OCI-LY1 (cell line): ENCODE results near the gene ATCAY.
"Not testable (repeated sequence)": the region's sequence is repeated elsewhere in the genome, so short reads cannot be mapped to it uniquely, and the experiment has no call there.

Experiments
- H2AFZ ChIP-seq: fragments of 200-600 bp; sonication (generic), shearing (Covaris generic); 2 replicates; pipeline ENCODE4 v1.6.0; 2014; ENCODE audit warnings: antibody characterized with exemption, mild to moderate bottlenecking, low read length
- H3F3A ChIP-seq: fragments of 200-600 bp; sonication (generic), shearing (Covaris generic); 2 replicates; pipeline ENCODE4 v1.6.0; 2014; ENCODE audit warnings: mild to moderate bottlenecking, antibody characterized with exemption, low read length, moderate library complexity; ENCODE audit not compliant: insufficient read depth
- H3K27ac ChIP-seq: fragments of 200-600 bp; sonication (generic); 2 replicates; pipeline ENCODE4 v1.5.1; 2014; ENCODE audit warnings: low read length, mixed run types, mild to moderate bottlenecking, low read depth; ENCODE audit not compliant: poor library complexity, severe bottlenecking
- H3K27me3 ChIP-seq: fragments of 200-600 bp; sonication (generic); 2 replicates; pipeline ENCODE4 v1.6.0; 2014; ENCODE audit warnings: antibody characterized with exemption, mild to moderate bottlenecking, low read length, moderate library complexity; ENCODE audit not compliant: insufficient read depth
- H3K36me3 ChIP-seq: fragments of 200-600 bp; sonication (generic); 2 replicates; pipeline ENCODE4 v1.6.1; 2014; ENCODE audit warnings: mild to moderate bottlenecking, antibody characterized with exemption, low read length, moderate library complexity, mixed read lengths; ENCODE audit not compliant: insufficient read depth
- H3K4me1 ChIP-seq: fragments of 200-600 bp; sonication (generic); 2 replicates; pipeline ENCODE4 v1.5.1; 2014; ENCODE audit warnings: mild to moderate bottlenecking, low read length, moderate library complexity; ENCODE audit not compliant: insufficient read depth, severe bottlenecking
- H3K4me2 ChIP-seq: fragments of 200-600 bp; sonication (generic), shearing (Covaris generic); 2 replicates; pipeline ENCODE4 v1.6.1; 2014; ENCODE audit warnings: low read length
- H3K4me3 ChIP-seq: fragments of 200-600 bp; sonication (generic); 2 replicates; pipeline ENCODE4 v1.5.1; 2014; ENCODE audit warnings: low read length, low read depth, mild to moderate bottlenecking, mixed read lengths; ENCODE audit not compliant: poor library complexity, severe bottlenecking
- H3K79me2 ChIP-seq: fragments of 200-600 bp; shearing (Covaris generic); 2 replicates; pipeline ENCODE4 v1.6.1; 2016; ENCODE audit warnings: mixed run types, low read length, mixed read lengths; ENCODE audit not compliant: insufficient read depth
- H3K9ac ChIP-seq: fragments of 200-600 bp; sonication (generic), shearing (Covaris generic); 2 replicates; pipeline ENCODE4 v1.6.1; 2014; ENCODE audit warnings: mild to moderate bottlenecking, low read length, mixed read lengths
- H3K9me2 ChIP-seq: fragments of 200-600 bp; sonication (generic), shearing (Covaris generic); 2 replicates; pipeline ENCODE4 v1.6.1; 2014; ENCODE audit warnings: low read depth, mild to moderate bottlenecking, low read length, mixed read lengths
- H3K9me3 ChIP-seq: fragments of 200-600 bp; shearing (Covaris generic); 2 replicates; pipeline ENCODE4 v1.6.1; 2014; ENCODE audit warnings: low read length, mixed read lengths
- H4K20me1 ChIP-seq: fragments of 200-600 bp; sonication (generic), shearing (Covaris generic); 2 replicates; pipeline ENCODE4 v1.6.0; 2016; ENCODE audit warnings: mild to moderate bottlenecking, low read length; ENCODE audit not compliant: insufficient read depth
- CTCF ChIP-seq: fragments of 200-600 bp; sonication (generic), shearing (Covaris generic); IDR thresholded peaks from 2 replicates; pipeline ENCODE4 v1.5.1; 2017; ENCODE audit warnings: mild to moderate bottlenecking, antibody characterized with exemption, low read length, moderate library complexity, mixed read lengths
- EZH2 ChIP-seq: fragments of 200-600 bp; sonication (generic), shearing (Covaris generic); IDR thresholded peaks from 2 replicates; pipeline ENCODE4 v1.8.0; 2017; ENCODE audit warnings: borderline replicate concordance, mixed run types, mild to moderate bottlenecking, antibody characterized with exemption, low read length, moderate library complexity, mixed read lengths

ATCAY gene

GRCh38 chr19:3942790-3943409 lies 62.4 kb downstream of the ATCAY start:
- Histone ChIP-seq H3K4me2 (no peak overlapping the region), H3K79me2 (no peaks in the 10 kb centered on the region), H3K9ac (no peak overlapping the region), H3F3A (no peaks in the 10 kb centered on the region), H2AFZ (no peak overlapping the region), H3K4me3 (no peak overlapping the region), H3K27ac (no peak overlapping the region), H3K27me3 (no peaks in the 10 kb centered on the region), H3K9me2 (no peaks in the 10 kb centered on the region), H3K36me3 (no peaks in the 10 kb centered on the region), H4K20me1 (no peaks in the 10 kb centered on the region), H3K9me3 (no peaks in the 10 kb centered on the region), H3K4me1 (no peaks in the 10 kb centered on the region)
- no peak for TF ChIP-seq EZH2
- TF ChIP-seq CTCF, result no peak

GRCh38 chr19:3944018-3944721 lies 63.7 kb downstream of the ATCAY start:
- Histone ChIP-seq H3K9me3 (no peaks in the 10 kb centered on the region), H3F3A (no peaks in the 10 kb centered on the region), H3K4me1 (no peaks in the 10 kb centered on the region), H3K9ac (no peak overlapping the region), H3K79me2 (no peaks in the 10 kb centered on the region), H3K27me3 (peaks cover 5% of the 10 kb centered on the region; the same call in 1 of the 2 replicates), H3K27ac (no peak overlapping the region), H3K36me3 (no peaks in the 10 kb centered on the region), H3K4me2 (no peak overlapping the region), H3K4me3 (no peak overlapping the region), H3K9me2 (no peaks in the 10 kb centered on the region), H2AFZ (no peak overlapping the region), H4K20me1 (no peaks in the 10 kb centered on the region)
- TF ChIP-seq EZH2, result no peak
- TF ChIP-seq CTCF, result no peak

GRCh38 chr19:3945838-3946237 lies 65.4 kb downstream of the ATCAY start:
- no peaks in the 10 kb centered on the region for H3K4me1 ChIP-seq
- no peaks in the 10 kb centered on the region for H3K9me2 ChIP-seq
- no peaks in the 10 kb centered on the region for H3K9me3 ChIP-seq
- no peaks in the 10 kb centered on the region for H4K20me1 ChIP-seq
- H2AFZ ChIP-seq, result no peak overlapping the region
- H3K4me3 ChIP-seq, result no peak overlapping the region
- no peaks in the 10 kb centered on the region for H3K79me2 ChIP-seq
- peaks cover 5% of the 10 kb centered on the region; the same call in 1 of the 2 replicates for H3K27me3 ChIP-seq
- no peak overlapping the region for H3K27ac ChIP-seq
- no peaks in the 10 kb centered on the region for H3F3A ChIP-seq
- no peak overlapping the region for H3K9ac ChIP-seq
- H3K36me3 ChIP-seq, result no peaks in the 10 kb centered on the region
- H3K4me2 ChIP-seq, result no peak overlapping the region
- TF ChIP-seq CTCF, result no peak

GRCh38 chr19:3947316-3947933 lies 66.9 kb downstream of the ATCAY start:
- H2AFZ ChIP-seq, H3K4me2 ChIP-seq, H3K4me3 ChIP-seq: not testable (repeated sequence)

More at GRCh38 chr19:3947316-3947933, 66.9 kb downstream of the ATCAY start:
- H3K9ac ChIP-seq, H3K4me1 ChIP-seq, H3F3A ChIP-seq, H3K9me2 ChIP-seq, H3K36me3 ChIP-seq, H3K27me3 ChIP-seq, H4K20me1 ChIP-seq, H3K27ac ChIP-seq, H3K9me3 ChIP-seq, H3K79me2 ChIP-seq: not testable (repeated sequence)
